Endothelial cell (in vitro differentiated cells): Measurements from ENCODE around the gene KLC1. TPM values are rescaled to one million over a fixed set of nuclear protein-coding genes. Genes with fewer than 3 reads are reported as not detected.
A peak's percentile ranks its signal among the peaks of the same experiment; 100 is the strongest.
"Not testable (repeated sequence)": the region's sequence is repeated elsewhere in the genome, so short reads cannot be mapped to it uniquely, and the experiment has no call there.

Experiments
- DNase-seq: peaks from one replicate; pipeline ENCODE4 v3.0.0; 2021; ENCODE audit warnings: low spot score
- H3K27ac Mint-ChIP-seq: one replicate; pipeline ENCODE4 v1.8.0; 2021; ENCODE audit warnings: mixed read lengths, inconsistent platforms; ENCODE audit not compliant: unreplicated experiment
- H3K27me3 Mint-ChIP-seq: one replicate; pipeline ENCODE4 v1.8.0; 2021; ENCODE audit warnings: mild to moderate bottlenecking, moderate library complexity, mixed read lengths, inconsistent platforms; ENCODE audit not compliant: unreplicated experiment
- H3K36me3 Mint-ChIP-seq: one replicate; pipeline ENCODE4 v1.8.0; 2021; ENCODE audit warnings: mild to moderate bottlenecking, low read depth, mixed read lengths, inconsistent platforms; ENCODE audit not compliant: unreplicated experiment
- H3K4me1 Mint-ChIP-seq: one replicate; pipeline ENCODE4 v1.8.0; 2021; ENCODE audit warnings: mild to moderate bottlenecking, mixed read lengths, inconsistent platforms; ENCODE audit not compliant: unreplicated experiment
- H3K4me3 Mint-ChIP-seq: one replicate; pipeline ENCODE4 v1.8.0; 2021; ENCODE audit warnings: mild to moderate bottlenecking, mixed read lengths, inconsistent platforms; ENCODE audit not compliant: unreplicated experiment
- H3K9me3 Mint-ChIP-seq: one replicate; pipeline ENCODE4 v1.8.0; 2021; ENCODE audit warnings: mixed read lengths, inconsistent platforms; ENCODE audit not compliant: unreplicated experiment
- CTCF ChIP-seq: fragments of 200-600 bp; sonication (generic); IDR thresholded peaks from one replicate; pipeline ENCODE4 v1.5.0; 2021; ENCODE audit warnings: antibody characterized with exemption; ENCODE audit not compliant: unreplicated experiment
- total RNA-seq: library from RNA; stranded (reverse); fragmentation: NEBNext Ultra II Directional; extraction: Animal tissue kit (Norgen Biotek cat#: 25700); gene quantifications from one replicate; pipeline ENCODE4 v1.2.1, GENCODE V29; 2021; ENCODE audit not compliant: unreplicated experiment

The KLC1 gene
- total RNA-seq, 1 donor from 2014 or later, result 220 TPM

- DNase-seq, result peak; percentile 35
- Mint-ChIP-seq H3K4me3 (peak overlapping the region; percentile 53), H3K36me3 (peaks cover 11% of the 10 kb centered on the region), H3K9me3 (peaks cover 12% of the 10 kb centered on the region), H3K27me3 (peaks cover 20% of the 10 kb centered on the region), H3K4me1 (peaks cover 22% of the 10 kb centered on the region), H3K27ac (no peak overlapping the region)
- no peak for TF ChIP-seq CTCF
These were observed 21.9 kb upstream of the KLC1 start for GRCh38 chr14:103606963-103607668.

GRCh38 chr14:103607822-103608221 lies 21.2 kb upstream of the KLC1 start:
- Mint-ChIP-seq H3K4me3 (no peak overlapping the region), H3K36me3 (peaks cover 11% of the 10 kb centered on the region), H3K4me1 (peaks cover 22% of the 10 kb centered on the region), H3K27me3 (peaks cover 20% of the 10 kb centered on the region), H3K27ac (no peak overlapping the region), H3K9me3 (peaks cover 12% of the 10 kb centered on the region)
- no peak for TF ChIP-seq CTCF
- DNase-seq, result no peak

- not testable (repeated sequence) for DNase-seq, H3K4me3 Mint-ChIP-seq
- H3K36me3 Mint-ChIP-seq, result peaks cover 11% of the 10 kb centered on the region
- H3K27me3 Mint-ChIP-seq, result peaks cover 20% of the 10 kb centered on the region
- H3K9me3 Mint-ChIP-seq, result peaks cover 12% of the 10 kb centered on the region
- H3K4me1 Mint-ChIP-seq, result peaks cover 23% of the 10 kb centered on the region
- H3K27ac Mint-ChIP-seq, result peak overlapping the region; percentile 67
These were observed 19.9 kb upstream of the KLC1 start for GRCh38 chr14:103609081-103609480.

- no peak for TF ChIP-seq CTCF
- Mint-ChIP-seq H3K4me1 (peaks cover 22% of the 10 kb centered on the region), H3K4me3 (no peak overlapping the region), H3K9me3 (peaks cover 12% of the 10 kb centered on the region), H3K27ac (no peak overlapping the region), H3K27me3 (peaks cover 18% of the 10 kb centered on the region), H3K36me3 (peaks cover 11% of the 10 kb centered on the region)
- no peak for DNase-seq
These were observed 17.8 kb upstream of the KLC1 start for GRCh38 chr14:103611215-103611614.

GRCh38 chr14:103613517-103613916 lies 15.5 kb upstream of the KLC1 start:
- no peak for TF ChIP-seq CTCF
- DNase-seq, result no peak
- H3K27ac Mint-ChIP-seq, result no peak overlapping the region
- H3K4me1 Mint-ChIP-seq, result peaks cover 4% of the 10 kb centered on the region
- no peak overlapping the region for H3K4me3 Mint-ChIP-seq
- peaks cover 11% of the 10 kb centered on the region for H3K36me3 Mint-ChIP-seq
- peaks cover 12% of the 10 kb centered on the region for H3K9me3 Mint-ChIP-seq
- H3K27me3 Mint-ChIP-seq, result peaks cover 5% of the 10 kb centered on the region
